NK-92 treated with Interleukin-12 subunit alpha and Interleukin-12 subunit beta, amount 100 ng/mL, for 24 hours (cell line): ENCODE results near the gene ZNF804B.

Experiments used
- DNase-seq: peaks from one replicate; lab custom pipeline; 2025; lab: John Stamatoyannopoulos, UW

Gene ZNF804B

DNA sequence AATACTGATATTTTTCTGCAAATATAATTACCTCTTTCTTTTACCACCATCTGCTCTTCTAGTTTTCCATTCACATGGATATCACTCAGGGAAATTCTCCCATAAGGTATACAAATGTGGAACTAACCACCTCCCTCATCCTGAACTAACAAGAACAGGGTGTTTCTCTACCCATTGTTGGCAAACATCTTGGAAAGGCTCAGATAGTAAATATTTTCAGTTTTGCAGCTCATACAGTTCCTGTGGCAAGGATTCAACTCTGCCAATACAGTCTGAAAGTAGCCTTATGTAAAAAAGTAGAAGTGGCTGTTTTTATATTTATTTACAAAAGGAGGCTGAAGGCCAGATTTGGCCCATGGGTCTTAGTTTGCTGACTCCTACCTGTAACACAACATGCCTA is 549.0 kb downstream of the ZNF804B start:
- no peak for DNase-seq

GRCh38 chr7:89311886-89312285 is 552.4 kb downstream of the ZNF804B start:
- no peak for DNase-seq

DNA sequence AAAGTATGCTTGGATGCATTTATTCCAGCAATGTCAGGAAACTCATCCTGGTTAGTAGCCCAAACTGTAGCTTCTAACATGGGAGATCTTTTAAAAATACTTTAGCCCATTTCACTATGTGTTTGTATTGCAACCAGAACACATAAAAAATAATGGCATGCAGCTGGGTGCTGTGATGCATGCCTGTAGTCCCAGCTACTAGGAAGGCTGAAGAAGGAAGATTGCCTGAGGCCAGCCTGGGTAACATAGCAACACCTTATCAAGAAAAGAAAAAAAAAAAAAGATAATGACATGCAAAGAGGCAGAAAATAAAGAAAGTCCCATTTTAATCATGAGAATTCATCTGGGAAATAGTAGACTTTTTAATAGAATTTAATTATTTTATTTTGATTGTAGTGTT is 553.1 kb downstream of the ZNF804B start:
- no peak for DNase-seq

DNA sequence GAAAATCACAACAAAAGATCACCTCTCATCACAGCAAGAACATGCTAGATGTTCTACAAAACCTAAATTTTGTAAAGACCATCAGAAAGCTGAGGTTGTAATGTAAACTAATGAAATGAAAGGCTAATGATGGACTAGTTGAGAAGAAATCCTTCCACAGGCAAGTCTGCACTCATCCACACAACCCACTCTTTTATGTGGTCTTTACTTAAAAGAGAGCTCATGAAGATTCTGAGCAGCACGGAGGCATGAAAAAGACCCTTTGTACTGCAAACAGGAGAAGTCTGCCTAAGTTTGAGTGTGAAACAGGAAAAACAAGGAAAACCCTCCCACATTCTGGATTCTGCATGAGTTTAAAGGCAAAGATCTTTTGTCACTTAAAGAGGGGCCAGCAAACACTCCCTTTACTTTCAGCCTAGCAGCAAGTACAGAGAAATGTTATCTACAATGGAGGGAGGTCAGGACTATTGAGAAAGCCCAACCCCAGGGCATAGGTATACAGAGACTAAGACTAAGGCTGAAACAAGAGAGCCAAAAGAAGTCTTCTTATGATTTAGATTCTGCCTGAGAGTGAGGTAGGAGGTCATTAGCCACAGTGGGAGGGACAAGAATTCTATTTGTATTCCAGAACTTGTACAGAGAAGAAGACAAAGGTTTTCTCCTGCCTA is 557.2 kb downstream of the ZNF804B start:
- no peak for DNase-seq

DNA sequence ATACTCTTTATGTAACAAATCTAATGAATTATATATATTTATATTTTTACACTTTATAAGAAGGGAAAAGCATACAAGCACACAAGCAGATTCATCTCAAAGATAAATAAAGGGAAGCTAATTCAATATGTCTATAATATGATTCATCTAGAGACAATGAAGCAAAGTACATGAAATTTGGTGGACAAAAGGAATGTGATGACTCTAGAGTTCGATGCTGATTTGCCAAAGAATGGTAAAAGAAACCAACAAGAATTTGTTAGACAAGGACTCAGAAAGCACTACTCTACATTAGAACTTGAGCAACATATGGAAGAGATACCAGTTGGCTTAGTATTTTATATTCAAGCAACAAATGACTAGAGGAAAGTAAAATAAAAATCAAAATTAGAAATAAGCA is 572.5 kb downstream of the ZNF804B start:
- no peak for DNase-seq

GRCh38 chr7:89334797-89335196 is 575.3 kb downstream of the ZNF804B start:
- no peak for DNase-seq

- DNase-seq, result no peak
These were observed 576.0 kb downstream of the ZNF804B start for GRCh38 chr7:89335490-89335889.

DNA sequence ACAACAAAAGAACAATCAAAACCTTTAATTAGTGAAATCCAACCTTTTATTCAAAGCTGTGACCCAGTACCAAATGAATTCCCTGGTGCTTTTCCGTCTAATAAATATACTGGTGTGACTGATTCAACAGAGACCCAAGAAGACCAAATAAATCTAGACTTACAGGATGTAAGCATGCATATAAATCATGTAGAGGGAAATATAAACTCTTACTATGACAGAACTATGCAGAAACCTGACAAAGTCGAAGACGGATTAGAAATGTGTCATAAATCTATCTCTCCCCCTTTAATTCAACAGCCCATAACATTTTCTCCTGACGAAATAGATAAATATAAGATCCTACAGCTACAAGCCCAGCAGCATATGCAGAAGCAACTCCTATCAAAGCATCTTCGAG is 576.6 kb downstream of the ZNF804B start:
- DNase-seq, result no peak

DNA sequence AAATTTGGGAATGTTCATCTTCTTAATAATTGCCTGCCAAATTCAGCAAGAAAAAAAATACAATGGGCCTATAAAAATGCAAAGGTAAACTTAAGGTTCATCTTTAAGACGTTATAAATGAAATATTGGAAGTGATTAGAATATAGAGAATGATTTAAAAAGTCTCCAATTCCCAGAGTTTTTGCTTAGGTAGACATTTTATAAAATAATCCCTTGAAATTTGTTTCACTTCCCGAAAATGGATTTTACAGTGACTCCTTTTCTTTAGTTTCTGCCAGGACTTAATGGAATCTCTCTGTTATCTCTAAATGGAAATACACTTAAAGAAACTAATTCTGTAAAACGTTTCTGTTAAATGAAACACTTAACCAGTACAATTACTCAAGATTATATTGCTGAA is 580.2 kb downstream of the ZNF804B start:
- DNase-seq, result no peak

DNA sequence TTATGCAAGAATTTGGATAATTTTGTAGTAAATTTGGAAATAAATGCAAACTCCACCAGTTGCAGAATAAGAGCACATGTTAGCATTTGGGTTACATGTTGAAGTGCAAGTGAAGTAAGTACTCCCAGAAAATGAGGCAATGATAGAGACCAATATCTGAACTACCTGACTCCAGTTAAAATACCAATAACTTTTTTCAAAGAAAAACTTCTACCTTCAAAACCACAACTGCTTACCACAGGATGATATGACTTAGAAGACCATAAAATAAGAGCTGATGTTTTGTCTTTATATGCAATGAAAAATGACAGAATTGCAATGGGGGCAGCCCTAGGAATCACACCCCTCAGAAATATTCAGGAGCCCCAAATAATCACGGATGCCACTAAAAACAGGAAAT is 597.6 kb downstream of the ZNF804B start:
- DNase-seq, result no peak

GRCh38 chr7:89377219-89377618 is 617.7 kb downstream of the ZNF804B start:
- no peak for DNase-seq

DNA sequence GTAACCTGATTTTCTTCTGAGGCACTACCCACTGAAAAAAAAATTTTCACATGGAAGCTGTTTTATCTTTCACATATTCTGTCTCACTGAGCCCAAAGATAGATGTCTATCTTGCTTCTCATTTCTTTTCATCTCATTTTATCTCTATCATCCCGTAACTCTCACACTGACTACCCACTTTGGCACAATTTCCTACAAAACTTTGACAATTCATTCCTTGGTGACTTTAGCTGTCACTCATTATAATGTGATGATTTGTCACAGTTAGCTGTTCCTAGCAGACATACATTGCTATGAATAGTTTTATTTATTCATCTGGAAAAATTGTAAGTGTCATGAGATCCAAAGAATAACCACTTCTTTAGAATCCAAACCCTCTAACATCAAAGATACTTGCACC is 625.9 kb downstream of the ZNF804B start:
- no peak for DNase-seq
